ENCODE results near the gene SRRD. TPM values are rescaled to one million over a fixed set of nuclear protein-coding genes. Genes with fewer than 3 reads are reported as not detected.

SRRD gene
- total RNA-seq, 4 donors from 2014 or later = 4.2 to 17.3 (median 10.1) TPM

- Histone ChIP-seq H3K4me1 (peaks cover 0 to 35% (median 17%) of the 10 kb centered on the region in 4 donors), H3K4me3 (no peak overlapping the region), H3K9me3 (no peaks in the 10 kb centered on the region), H3K27ac (no peak overlapping the region), H3K27me3 (no peaks in the 10 kb centered on the region), H3K36me3 (peaks cover 0 to 37% (median 0%) of the 10 kb centered on the region in 3 donors)
- no peak for DNase-seq
- TF ChIP-seq CTCF (IDR thresholded peaks at IDR 0.05) = no peak
- no peak for TF ChIP-seq POLR2A (IDR thresholded peaks at IDR 0.05)
Observed at GRCh38 chr22:26485806-26486390, 2.2 kb downstream of the SRRD start.

- Histone ChIP-seq H3K4me1 (peaks cover 0 to 30% (median 16%) of the 10 kb centered on the region in 4 donors), H3K27ac (no peak overlapping the region), H3K27me3 (no peaks in the 10 kb centered on the region), H3K9me3 (no peaks in the 10 kb centered on the region), H3K36me3 (peaks cover 0 to 42% (median 0%) of the 10 kb centered on the region in 3 donors), H3K4me3 (no peak overlapping the region)
- no peak for DNase-seq
- TF ChIP-seq CTCF (IDR thresholded peaks at IDR 0.05) (no peak), POLR2A (IDR thresholded peaks at IDR 0.05) (no peak)
Observed at GRCh38 chr22:26486394-26486793, 2.7 kb downstream of the SRRD start.

- Histone ChIP-seq H3K27me3 (no peaks in the 10 kb centered on the region), H3K36me3 (peaks cover 0 to 58% (median 0%) of the 10 kb centered on the region in 3 donors), H3K9me3 (no peaks in the 10 kb centered on the region), H3K4me3 (no peak overlapping the region), H3K4me1 (peaks cover 0 to 15% (median 8%) of the 10 kb centered on the region in 4 donors), H3K27ac (no peak overlapping the region)
- no peak for TF ChIP-seq CTCF (IDR thresholded peaks at IDR 0.05)
- TF ChIP-seq POLR2A (IDR thresholded peaks at IDR 0.05) = no peak
- no peak for DNase-seq
Observed at GRCh38 chr22:26487996-26488395, 4.3 kb downstream of the SRRD start.

GRCh38 chr22:26489447-26490036, 5.9 kb downstream of the SRRD start:
- Histone ChIP-seq H3K27me3 (no peaks in the 10 kb centered on the region), H3K9me3 (no peaks in the 10 kb centered on the region), H3K4me3 (no peak overlapping the region), H3K27ac (no peak overlapping the region), H3K36me3 (peaks cover 0 to 73% (median 0%) of the 10 kb centered on the region in 3 donors), H3K4me1 (peaks cover 0 to 8% (median 3%) of the 10 kb centered on the region in 4 donors)
- no peak for DNase-seq
- TF ChIP-seq CTCF (IDR thresholded peaks at IDR 0.05) (no peak), POLR2A (IDR thresholded peaks at IDR 0.05) (no peak)

GRCh38 chr22:26492220-26492619, 8.5 kb downstream of the SRRD start:
- H3K4me1 ChIP-seq = no peaks in the 10 kb centered on the region
- TF ChIP-seq POLR2A (IDR thresholded peaks at IDR 0.05) (no peak), CTCF (IDR thresholded peaks at IDR 0.05) (no peak)
- no peaks in the 10 kb centered on the region for H3K27me3 ChIP-seq
- no peaks in the 10 kb centered on the region for H3K9me3 ChIP-seq
- no peak overlapping the region for H3K27ac ChIP-seq
- no peak for DNase-seq
- no peak overlapping the region for H3K4me3 ChIP-seq
- peaks cover 0 to 97% (median 0%) of the 10 kb centered on the region in 3 donors for H3K36me3 ChIP-seq

All from Peyer's patch (tissue), 4 donors.